Ishikawa (cell line): ENCODE results near the gene IL36B.

ENCODE experiments used
- CEBPB ChIP-seq: IDR thresholded peaks from 2 replicates; pipeline ENCODE4 v1.6.1; 2012
- CREB1 ChIP-seq: IDR thresholded peaks from 2 replicates; pipeline ENCODE4 v1.6.1; 2012; ENCODE audit warnings: low read depth
- EGR1 ChIP-seq: IDR thresholded peaks from 2 replicates; pipeline ENCODE4 v1.6.1; 2012
- EP300 ChIP-seq: IDR thresholded peaks from 2 replicates; pipeline ENCODE4 v1.6.1; 2012; ENCODE audit warnings: borderline replicate concordance
- FOXM1 ChIP-seq: IDR thresholded peaks from 2 replicates; pipeline ENCODE4 v1.6.1; 2012; ENCODE audit warnings: low read depth, borderline replicate concordance
- MAX ChIP-seq: IDR thresholded peaks from 2 replicates; pipeline ENCODE4 v1.6.1; 2012
- NFIC ChIP-seq: IDR thresholded peaks from 2 replicates; pipeline ENCODE4 v1.6.1; 2012
- RAD21 ChIP-seq: IDR thresholded peaks from 2 replicates; pipeline ENCODE4 v1.6.1; 2012; ENCODE audit warnings: low read depth
- REST ChIP-seq: IDR thresholded peaks from 2 replicates; pipeline ENCODE4 v1.6.1; 2012; ENCODE audit warnings: low read depth, mild to moderate bottlenecking
- TAF1 ChIP-seq: IDR thresholded peaks from 2 replicates; pipeline ENCODE4 v1.6.1; 2012; ENCODE audit warnings: low read depth, mild to moderate bottlenecking
- TCF12 ChIP-seq: IDR thresholded peaks from 2 replicates; pipeline ENCODE4 v1.6.1; 2012; ENCODE audit warnings: low read depth
- TEAD4 ChIP-seq: IDR thresholded peaks from 2 replicates; pipeline ENCODE4 v1.6.1; 2012
- USF1 ChIP-seq: IDR thresholded peaks from 2 replicates; pipeline ENCODE4 v1.6.1; 2012
- YY1 ChIP-seq: IDR thresholded peaks from 2 replicates; pipeline ENCODE4 v1.6.1; 2012; ENCODE audit warnings: low read depth
- ZBTB7A ChIP-seq: IDR thresholded peaks from 2 replicates; pipeline ENCODE4 v1.6.1; 2012; ENCODE audit warnings: low read depth

The IL36B gene

GRCh38 chr2:112997151-112997550 is 55.5 kb downstream of the IL36B start:
- TF ChIP-seq REST (no peak), RAD21 (no peak), MAX (no peak), ZBTB7A (no peak), NFIC (no peak), EGR1 (no peak), USF1 (no peak), TEAD4 (no peak), CREB1 (no peak), TCF12 (no peak), CEBPB (no peak), YY1 (no peak), EP300 (no peak), TAF1 (no peak), FOXM1 (no peak)

- TF ChIP-seq NFIC (no peak), USF1 (no peak), REST (no peak), CREB1 (no peak), TCF12 (no peak), TEAD4 (no peak), TAF1 (no peak), ZBTB7A (no peak), EGR1 (no peak), EP300 (no peak), CEBPB (no peak), RAD21 (no peak), MAX (no peak), YY1 (no peak), FOXM1 (no peak)
Observed at GRCh38 chr2:112996635-112997034, 56.0 kb downstream of the IL36B start.

GRCh38 chr2:112995346-112995920 is 57.2 kb downstream of the IL36B start:
- no peak for TF ChIP-seq TAF1
- no peak for TF ChIP-seq YY1
- TF ChIP-seq ZBTB7A: no peak
- TF ChIP-seq CEBPB: no peak
- no peak for TF ChIP-seq REST
- no peak for TF ChIP-seq USF1
- TF ChIP-seq EGR1: no peak
- no peak for TF ChIP-seq EP300
- TF ChIP-seq NFIC: no peak

- TF ChIP-seq TCF12 (no peak), REST (no peak), TEAD4 (no peak), USF1 (no peak), EP300 (no peak), MAX (no peak), CEBPB (no peak), RAD21 (no peak), EGR1 (no peak)
Observed at GRCh38 chr2:112994648-112995047, 58.0 kb downstream of the IL36B start.
